Stimulated activated CD4-positive, alpha-beta T cell treated with anti-CD3 and anti-CD28 coated beads, Interleukin-4, amount 100 ng/mL, for 24 hours (primary cell): Measurements from ENCODE around the gene NPHS2.
"Not testable (repeated sequence)": the region's sequence is repeated elsewhere in the genome, so short reads cannot be mapped to it uniquely, and the experiment has no call there.

Source experiments
- DNase-seq: peaks from one replicate; pipeline ENCODE4 v3.0.0-alpha.2; 2020

The NPHS2 gene

GRCh38 chr1:179545321-179545720 lies 30.4 kb downstream of the NPHS2 start:
- no peak for DNase-seq

DNA sequence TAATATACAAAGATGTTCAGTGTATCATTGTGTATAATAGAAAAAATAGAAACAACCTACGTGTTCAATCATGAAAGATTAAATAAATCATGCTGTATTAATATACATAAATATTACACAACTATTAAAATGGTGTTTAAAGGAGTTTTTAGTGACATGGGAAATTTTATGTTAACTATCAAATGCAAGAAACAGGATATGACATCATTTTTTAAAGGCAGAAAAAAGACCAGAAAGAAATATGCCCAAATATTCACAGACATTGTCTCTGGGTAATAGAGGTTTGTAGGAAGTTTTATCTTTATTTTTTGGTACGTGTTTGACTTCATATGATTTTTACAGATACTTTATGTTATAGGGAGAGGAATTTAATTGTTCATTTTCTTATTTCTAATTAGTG lies 34.0 kb downstream of the NPHS2 start:
- no peak for DNase-seq

- DNase-seq = no peak
Measured at GRCh38 chr1:179530352-179530751, 45.4 kb downstream of the NPHS2 start.

DNA sequence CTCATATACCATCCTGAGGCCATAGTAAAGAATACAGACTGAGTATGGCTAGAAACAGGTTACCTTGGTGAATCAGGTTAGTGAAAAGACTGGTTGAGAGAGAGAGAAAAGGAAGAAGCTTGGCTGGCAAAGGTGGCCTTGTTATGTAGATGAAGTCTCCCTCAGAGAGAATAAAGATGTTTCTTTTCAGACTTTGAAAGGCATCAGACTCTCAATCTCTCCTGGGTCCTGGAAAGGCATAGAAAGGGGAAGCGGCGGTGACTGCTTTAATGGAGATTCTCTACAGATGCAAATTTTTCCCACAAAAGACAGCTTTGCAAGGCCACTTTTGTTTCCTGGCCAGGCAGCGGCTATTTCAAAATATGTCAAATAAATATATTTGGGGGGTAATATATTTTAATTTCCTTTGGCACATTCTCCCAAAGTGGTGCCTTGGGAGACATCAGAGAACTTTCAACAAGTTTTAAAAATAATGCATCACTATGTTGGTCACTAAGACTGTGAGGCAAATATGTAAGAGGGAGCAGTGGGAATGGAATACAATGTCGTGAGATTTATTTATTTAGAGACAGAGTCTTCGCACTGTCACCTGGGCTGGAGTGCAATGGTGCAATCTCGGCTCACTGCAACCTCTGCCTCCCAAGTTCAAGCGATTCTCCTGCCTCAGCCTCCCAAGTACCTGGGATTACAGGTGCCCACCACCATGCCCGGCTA lies 46.1 kb downstream of the NPHS2 start:
- DNase-seq = no peak

- not testable (repeated sequence) for DNase-seq
Measured at GRCh38 chr1:179518544-179518943, 57.2 kb downstream of the NPHS2 start.

DNA sequence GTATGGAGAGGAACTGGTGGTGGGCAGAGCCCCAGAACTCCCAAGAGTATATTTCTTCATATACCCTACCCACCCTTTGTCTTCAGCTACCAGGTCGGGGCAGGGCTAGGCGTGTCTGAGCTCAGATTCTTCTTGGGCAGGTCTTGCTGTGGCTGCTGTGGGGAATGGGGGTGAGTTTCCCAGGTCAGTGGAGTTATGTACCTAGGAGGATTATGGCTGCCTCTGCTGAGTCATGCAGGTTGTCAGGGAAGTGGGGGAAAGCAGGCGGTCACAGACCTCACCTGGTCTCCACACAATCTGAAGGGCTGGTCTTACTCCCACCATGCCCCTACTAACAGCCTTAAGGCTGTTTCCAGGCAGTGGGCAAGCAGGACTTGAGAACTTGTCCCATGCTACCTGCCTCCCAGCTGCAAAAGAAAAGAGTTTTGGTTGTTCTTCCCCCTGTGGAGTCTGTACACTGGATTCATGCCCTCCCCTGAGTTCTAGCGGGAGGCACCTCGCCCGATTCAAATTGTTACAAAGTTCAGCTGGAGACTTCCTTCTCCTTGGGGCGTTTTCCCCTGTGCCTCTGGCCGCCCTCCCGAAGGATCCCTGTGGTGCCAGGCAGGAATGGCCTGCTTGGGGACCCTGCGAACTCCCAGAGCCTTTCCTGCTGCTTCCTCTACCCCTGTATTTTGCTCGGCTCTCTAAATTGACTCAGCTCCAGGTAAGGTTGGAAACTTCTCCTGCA lies 58.6 kb downstream of the NPHS2 start:
- no peak for DNase-seq

GRCh38 chr1:179510038-179510437 lies 65.7 kb downstream of the NPHS2 start:
- DNase-seq = no peak

DNA sequence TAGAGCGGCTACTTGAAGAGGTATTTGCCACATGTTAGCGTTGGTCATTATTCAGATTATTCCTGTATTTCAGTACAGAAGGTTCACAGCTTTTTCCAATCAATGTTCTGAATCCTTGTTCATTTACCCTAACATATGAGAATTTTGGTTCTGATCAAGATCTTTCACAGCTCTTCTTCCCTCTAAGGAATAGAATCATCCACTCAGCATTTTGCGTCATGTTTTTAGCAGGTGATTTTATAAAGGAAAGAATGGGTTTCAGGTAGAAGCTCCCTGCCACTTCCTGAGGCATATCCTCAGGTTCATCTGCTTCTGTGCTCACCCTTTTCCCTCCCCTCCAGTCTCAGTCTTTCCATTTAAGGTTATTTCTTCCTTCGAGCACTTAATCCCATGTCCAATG lies 66.4 kb downstream of the NPHS2 start:
- no peak for DNase-seq

DNA sequence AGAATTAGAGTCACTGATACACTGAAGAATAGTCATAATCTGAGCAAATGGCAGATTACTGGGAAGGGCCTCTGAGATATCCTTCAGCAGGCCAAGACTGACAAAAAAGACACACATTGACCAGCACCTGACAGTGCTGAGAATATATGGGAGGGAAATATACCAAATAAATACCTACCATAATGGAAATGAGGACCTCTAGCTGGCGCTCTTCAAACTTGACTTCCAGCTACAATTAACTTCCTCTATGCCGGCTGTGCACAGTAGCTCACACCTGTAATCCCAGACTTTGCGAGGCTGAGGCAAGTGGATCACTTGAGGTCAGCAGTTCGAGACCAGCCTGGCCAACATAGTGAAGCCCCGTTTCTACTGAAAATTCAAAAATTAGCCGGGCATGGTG lies 69.5 kb downstream of the NPHS2 start:
- DNase-seq = no peak
